Neural cell (in vitro differentiated cells): ENCODE data around the gene TMEM128. TPM values are rescaled to one million over a fixed set of nuclear protein-coding genes. Genes with fewer than 3 reads are reported as not detected.
"Not testable (repeated sequence)": the region's sequence is repeated elsewhere in the genome, so short reads cannot be mapped to it uniquely, and the experiment has no call there.

Experiments
- H2AFZ ChIP-seq: fragments of 200-600, 300-800 bp; sonication (generic), shearing (Covaris generic); 2 replicates; pipeline ENCODE4 v1.6.0; 2014; ENCODE audit warnings: low read depth, mild to moderate bottlenecking, antibody characterized with exemption, low read length, moderate library complexity
- H3F3A ChIP-seq: fragments of 200-600 bp; shearing (Covaris generic); 2 replicates; pipeline ENCODE4 v1.6.1; 2016; ENCODE audit warnings: mild to moderate bottlenecking, moderate library complexity, mixed read lengths, antibody characterized with exemption, low read length; ENCODE audit not compliant: insufficient read depth, poor library complexity, severe bottlenecking
- H3K27ac ChIP-seq: fragments of 200-600, 300-800 bp; sonication (generic), shearing (Covaris generic); 2 replicates; pipeline ENCODE4 v1.5.1; 2014; ENCODE audit warnings: mild to moderate bottlenecking, low read length, moderate library complexity
- H3K27me3 ChIP-seq: fragments of 300-800, 200-600 bp; sonication (generic), shearing (Covaris generic); 2 replicates; pipeline ENCODE4 v1.6.0; 2014; ENCODE audit warnings: mild to moderate bottlenecking, low read depth, low read length, moderate library complexity; ENCODE audit not compliant: insufficient read depth
- H3K36me3 ChIP-seq: fragments of 300-800, 200-600 bp; sonication (generic), shearing (Covaris generic); 2 replicates; pipeline ENCODE4 v1.5.1; 2014; ENCODE audit warnings: mild to moderate bottlenecking, antibody characterized with exemption, low read length, moderate library complexity; ENCODE audit not compliant: insufficient read depth
- H3K4me2 ChIP-seq: fragments of 300-800, 200-600 bp; sonication (generic), shearing (Covaris generic); 2 replicates; pipeline ENCODE4 v1.6.0; 2014; ENCODE audit warnings: mild to moderate bottlenecking, low read length
- H3K4me3 ChIP-seq: fragments of 300-800, 200-600 bp; sonication (generic), shearing (Covaris generic); 2 replicates; pipeline ENCODE4 v1.5.1; 2014; ENCODE audit warnings: mild to moderate bottlenecking, low read length, moderate library complexity
- H3K79me2 ChIP-seq: fragments of 200-600 bp; shearing (Covaris generic); replicated peaks from 2 replicates; pipeline ENCODE4 v1.6.0; 2014; ENCODE audit warnings: mild to moderate bottlenecking, low read length, moderate library complexity; ENCODE audit not compliant: insufficient read depth
- H3K9ac ChIP-seq: fragments of 300-800, 200-600 bp; sonication (generic), shearing (Covaris generic); 2 replicates; pipeline ENCODE4 v1.6.1; 2016; ENCODE audit warnings: mild to moderate bottlenecking, low read length, mixed read lengths
- H3K9me2 ChIP-seq: fragments of 200-600 bp; shearing (Covaris generic); 2 replicates; pipeline ENCODE4 v1.6.1; 2016; ENCODE audit warnings: mild to moderate bottlenecking, low read length, mixed read lengths; ENCODE audit not compliant: insufficient read depth
- H3K9me3 ChIP-seq: fragments of 200-600, 300-800 bp; sonication (generic), shearing (Covaris generic); 2 replicates; pipeline ENCODE4 v1.6.1; 2016; ENCODE audit warnings: mild to moderate bottlenecking, mixed run types, low read length, moderate library complexity, mixed read lengths
- H4K20me1 ChIP-seq: fragments of 200-600 bp; shearing (Covaris generic); 2 replicates; pipeline ENCODE4 v1.6.1; 2016; ENCODE audit warnings: mild to moderate bottlenecking, mixed run types; ENCODE audit not compliant: insufficient read depth
- CTCF ChIP-seq: fragments of 450-650 bp; IDR thresholded peaks from 2 replicates; pipeline ENCODE4 v1.5.1; 2014; ENCODE audit warnings: antibody characterized with exemption, mild to moderate bottlenecking, moderate library complexity; ENCODE audit not compliant: poor library complexity, severe bottlenecking
- EP300 ChIP-seq: fragments of 450-650 bp; conservative IDR thresholded peaks from 2 replicates; pipeline ENCODE4 v1.6.1; 2014; ENCODE audit warnings: antibody characterized with exemption, mild to moderate bottlenecking, moderate library complexity; ENCODE audit not compliant: poor library complexity, severe bottlenecking
- EZH2 ChIP-seq: fragments of 200-600, 300-800 bp; shearing (Covaris generic), sonication (generic); IDR thresholded peaks from 2 replicates; pipeline ENCODE4 v1.6.1; 2014; ENCODE audit warnings: antibody characterized with exemption, low read length, borderline replicate concordance, mild to moderate bottlenecking; ENCODE audit not compliant: insufficient read depth, poor library complexity, severe bottlenecking
- MXI1 ChIP-seq: fragments of 450-650 bp; conservative IDR thresholded peaks from 2 replicates; pipeline ENCODE4 v1.6.1; 2014; ENCODE audit warnings: antibody characterized with exemption, mild to moderate bottlenecking; ENCODE audit not compliant: poor library complexity, severe bottlenecking
- POLR2AphosphoS5 ChIP-seq: IDR thresholded peaks from 2 replicates; pipeline ENCODE4 v1.6.1; 2012
- RAD21 ChIP-seq: fragments of 450-650 bp; conservative IDR thresholded peaks from 2 replicates; pipeline ENCODE4 v1.6.1; 2014; ENCODE audit warnings: antibody characterized with exemption, mild to moderate bottlenecking, moderate library complexity
- REST ChIP-seq: IDR thresholded peaks from 2 replicates; pipeline ENCODE4 v1.6.1; 2012; ENCODE audit warnings: borderline replicate concordance
- SMC3 ChIP-seq: fragments of 450-650 bp; conservative IDR thresholded peaks from 2 replicates; pipeline ENCODE4 v1.6.1; 2014; ENCODE audit warnings: antibody characterized with exemption, mild to moderate bottlenecking, moderate library complexity; ENCODE audit not compliant: poor library complexity
- TAF1 ChIP-seq: IDR thresholded peaks from 2 replicates; pipeline ENCODE4 v1.6.1; 2012; ENCODE audit warnings: low read depth
- polyA plus RNA-seq: library from polyadenylated mRNA; depleted of rRNA; stranded (reverse); fragments of >200 nt; gene quantifications from 2 replicates; pipeline ENCODE4 v1.2.3, GENCODE V29; 2014

Gene TMEM128
- polyA plus RNA-seq, 1 donor from 2014 or later, result 93.6 TPM

GRCh38 chr4:4245172-4245571, 2.9 kb downstream of the TMEM128 start:
- no peaks in the 10 kb centered on the region for H3K27me3 ChIP-seq
- no peaks in the 10 kb centered on the region for H3F3A ChIP-seq
- H3K9me3 ChIP-seq, result no peaks in the 10 kb centered on the region
- no peak overlapping the region for H3K4me3 ChIP-seq
- TF ChIP-seq SMC3 (no peak), REST (no peak), EZH2 (no peak), POLR2AphosphoS5 (no peak), RAD21 (no peak), MXI1 (no peak), CTCF (no peak), TAF1 (no peak), EP300 (no peak)
- no peaks in the 10 kb centered on the region for H4K20me1 ChIP-seq
- peaks cover 11% of the 10 kb centered on the region for H3K79me2 ChIP-seq
- no peaks in the 10 kb centered on the region for H3K9me2 ChIP-seq
- H3K4me2 ChIP-seq, result no peak overlapping the region
- no peak overlapping the region for H3K27ac ChIP-seq
- no peak overlapping the region for H3K9ac ChIP-seq
- no peak overlapping the region for H2AFZ ChIP-seq
- H3K36me3 ChIP-seq, result no peaks in the 10 kb centered on the region

GRCh38 chr4:4239551-4239950, 8.5 kb downstream of the TMEM128 start:
- not testable (repeated sequence) for H3K4me2 ChIP-seq, H3F3A ChIP-seq, H3K9me2 ChIP-seq, H3K4me3 ChIP-seq, H3K9me3 ChIP-seq, H2AFZ ChIP-seq, H3K27me3 ChIP-seq, H3K36me3 ChIP-seq, H3K79me2 ChIP-seq, H4K20me1 ChIP-seq, H3K27ac ChIP-seq, H3K9ac ChIP-seq

GRCh38 chr4:4233610-4234009, 14.4 kb downstream of the TMEM128 start:
- no peaks in the 10 kb centered on the region for H3K79me2 ChIP-seq
- H2AFZ ChIP-seq, result no peak overlapping the region
- H3K27me3 ChIP-seq, result peaks cover 6% of the 10 kb centered on the region
- H3K36me3 ChIP-seq, result no peaks in the 10 kb centered on the region
- no peaks in the 10 kb centered on the region for H3K9me3 ChIP-seq
- no peak overlapping the region for H3K4me3 ChIP-seq
- no peak overlapping the region for H3K9ac ChIP-seq
- no peak overlapping the region for H3K4me2 ChIP-seq
- no peaks in the 10 kb centered on the region for H4K20me1 ChIP-seq
- H3K9me2 ChIP-seq, result no peaks in the 10 kb centered on the region
- H3K27ac ChIP-seq, result no peak overlapping the region
- no peaks in the 10 kb centered on the region for H3F3A ChIP-seq
- TF ChIP-seq POLR2AphosphoS5 (no peak), SMC3 (no peak)
